C4-2B (cell line): ENCODE measurements around the gene SLC35F3.

Source experiments
- H3K27ac ChIP-seq: fragments of 450-650 bp; 2 replicates; pipeline ENCODE4 v1.5.1; 2017
- ZFX ChIP-seq: fragments of 450-650 bp; IDR thresholded peaks from 2 replicates; pipeline ENCODE4 v1.6.1; 2017
- TF ChIP-seq, protein P1 (sequence below): fragments of 450-650 bp; conservative IDR thresholded peaks from 2 replicates; pipeline ENCODE4 v1.5.1; 2017; ENCODE audit warnings: mild to moderate bottlenecking

The SLC35F3 gene

DNA sequence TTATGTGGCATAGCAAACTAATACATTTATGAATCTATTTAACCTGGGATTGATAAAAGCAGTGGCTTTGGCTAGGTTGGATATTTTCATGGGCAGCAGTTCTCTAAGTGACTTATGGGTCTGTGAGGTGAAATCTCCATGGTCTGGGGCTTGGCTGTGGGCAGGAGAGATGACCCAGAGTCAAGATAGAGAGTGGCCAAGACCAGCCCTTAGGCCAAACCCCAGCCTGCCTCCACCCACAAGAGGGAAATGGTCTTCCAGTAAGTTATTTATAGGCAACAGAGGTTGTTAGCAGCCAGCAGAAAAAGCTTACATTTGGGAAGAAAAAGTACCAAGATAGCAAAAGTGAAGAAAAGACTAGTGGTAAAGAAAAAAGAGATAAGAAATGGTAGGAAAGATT, 61.4 kb downstream of the SLC35F3 start:
- TF ChIP-seq ZFX, result no peak
- TF ChIP-seq, protein P1, sequence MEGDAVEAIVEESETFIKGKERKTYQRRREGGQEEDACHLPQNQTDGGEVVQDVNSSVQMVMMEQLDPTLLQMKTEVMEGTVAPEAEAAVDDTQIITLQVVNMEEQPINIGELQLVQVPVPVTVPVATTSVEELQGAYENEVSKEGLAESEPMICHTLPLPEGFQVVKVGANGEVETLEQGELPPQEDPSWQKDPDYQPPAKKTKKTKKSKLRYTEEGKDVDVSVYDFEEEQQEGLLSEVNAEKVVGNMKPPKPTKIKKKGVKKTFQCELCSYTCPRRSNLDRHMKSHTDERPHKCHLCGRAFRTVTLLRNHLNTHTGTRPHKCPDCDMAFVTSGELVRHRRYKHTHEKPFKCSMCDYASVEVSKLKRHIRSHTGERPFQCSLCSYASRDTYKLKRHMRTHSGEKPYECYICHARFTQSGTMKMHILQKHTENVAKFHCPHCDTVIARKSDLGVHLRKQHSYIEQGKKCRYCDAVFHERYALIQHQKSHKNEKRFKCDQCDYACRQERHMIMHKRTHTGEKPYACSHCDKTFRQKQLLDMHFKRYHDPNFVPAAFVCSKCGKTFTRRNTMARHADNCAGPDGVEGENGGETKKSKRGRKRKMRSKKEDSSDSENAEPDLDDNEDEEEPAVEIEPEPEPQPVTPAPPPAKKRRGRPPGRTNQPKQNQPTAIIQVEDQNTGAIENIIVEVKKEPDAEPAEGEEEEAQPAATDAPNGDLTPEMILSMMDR, result no peak
- no peak overlapping the region for H3K27ac ChIP-seq

DNA sequence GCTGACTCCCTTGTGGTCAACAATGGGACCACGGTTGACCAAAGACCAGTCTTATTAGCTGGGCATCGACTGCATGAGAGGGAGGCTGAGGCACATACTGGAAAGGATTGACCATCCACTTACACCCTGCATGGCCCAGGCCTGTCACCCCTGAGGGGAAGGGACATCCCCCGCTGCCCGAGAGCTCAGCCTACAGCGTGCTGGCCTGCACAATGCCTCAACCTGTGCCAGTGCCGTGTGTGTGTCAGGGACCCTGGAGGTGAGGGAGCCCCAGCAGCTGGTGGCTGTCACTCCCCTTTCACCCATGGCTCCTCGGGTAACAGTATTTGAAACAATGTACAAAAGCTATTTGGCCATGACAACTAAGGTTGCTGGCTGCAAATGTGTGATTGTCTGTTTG, 67.3 kb downstream of the SLC35F3 start:
- H3K27ac ChIP-seq, result no peak overlapping the region
- TF ChIP-seq, protein P1, result no peak
- TF ChIP-seq ZFX, result no peak

DNA sequence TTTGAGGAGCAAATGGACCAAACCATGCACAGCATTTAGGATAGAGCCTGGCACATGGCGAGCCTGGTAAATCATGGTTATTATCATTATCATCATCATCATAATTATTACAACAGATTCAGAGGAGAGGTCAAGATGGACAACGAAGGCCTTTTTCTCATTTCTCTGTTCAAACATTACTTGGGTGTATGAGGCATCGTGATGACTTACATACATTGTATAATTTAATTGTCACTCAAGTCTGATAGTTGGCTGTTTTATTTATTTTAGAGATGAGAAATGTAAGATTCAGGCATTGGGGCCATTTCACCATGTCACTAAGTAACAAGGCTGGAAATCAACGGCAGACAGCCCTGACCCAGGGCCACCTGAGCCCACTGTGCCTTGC, 68.1 kb downstream of the SLC35F3 start:
- TF ChIP-seq, protein P1, result no peak
- TF ChIP-seq ZFX, result no peak
- no peak overlapping the region for H3K27ac ChIP-seq

DNA sequence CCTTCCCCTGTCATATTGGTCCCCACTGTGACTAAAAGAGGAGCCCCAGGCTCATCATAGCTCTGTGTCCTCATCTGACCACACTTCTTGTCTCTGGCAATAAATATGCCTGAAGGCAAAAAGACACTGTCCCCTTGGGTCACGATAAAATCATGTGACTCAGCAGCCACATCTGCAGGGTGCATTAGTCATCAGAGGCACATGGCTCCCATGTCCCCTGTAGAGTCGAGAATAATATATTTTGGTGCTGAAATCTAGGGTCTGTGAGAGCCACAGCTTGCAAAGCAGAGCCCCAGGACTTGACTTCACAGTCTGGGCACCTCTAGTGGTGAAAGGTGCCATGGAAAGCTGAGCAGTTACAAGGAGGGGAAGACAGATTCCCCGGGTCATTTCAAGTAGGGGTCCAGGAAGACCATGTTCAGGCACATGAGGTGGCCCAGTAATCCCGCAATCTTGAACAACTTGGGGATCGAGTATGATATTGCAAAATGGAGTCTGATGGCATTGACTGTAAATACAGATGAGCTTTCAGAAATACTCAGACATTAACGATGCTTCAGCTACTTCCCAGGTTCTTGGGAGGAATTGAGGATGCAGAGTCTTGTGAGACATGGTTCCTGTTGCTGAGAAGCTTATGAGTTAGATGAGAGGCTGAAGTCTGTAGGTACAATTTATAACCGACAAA, 68.6 kb downstream of the SLC35F3 start:
- TF ChIP-seq, protein P1, result no peak; the same call in 1 of the 2 replicates
- TF ChIP-seq ZFX, result no peak
- no peak overlapping the region for H3K27ac ChIP-seq

DNA sequence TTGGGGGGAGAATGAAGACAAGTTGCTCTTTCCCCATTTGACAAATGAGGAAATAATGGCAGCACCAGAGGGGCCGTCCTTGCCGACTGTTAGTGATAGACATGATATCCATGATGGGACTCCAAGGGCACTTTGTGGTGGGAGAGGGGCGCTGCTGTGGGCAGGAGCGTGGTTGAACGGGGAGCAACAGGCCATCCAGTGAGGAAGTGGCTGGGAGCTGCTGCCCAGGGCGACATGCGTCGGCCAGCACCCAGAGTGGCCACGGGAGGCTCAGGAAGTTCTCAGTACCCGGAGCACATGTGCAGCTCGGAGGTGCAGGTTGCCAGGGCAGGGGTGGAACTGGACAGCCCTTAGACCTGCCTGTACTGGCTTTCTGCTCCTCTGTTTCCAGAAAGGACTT, 71.0 kb downstream of the SLC35F3 start:
- H3K27ac ChIP-seq, result no peak overlapping the region
- TF ChIP-seq ZFX, result no peak
- TF ChIP-seq, protein P1, result no peak

DNA sequence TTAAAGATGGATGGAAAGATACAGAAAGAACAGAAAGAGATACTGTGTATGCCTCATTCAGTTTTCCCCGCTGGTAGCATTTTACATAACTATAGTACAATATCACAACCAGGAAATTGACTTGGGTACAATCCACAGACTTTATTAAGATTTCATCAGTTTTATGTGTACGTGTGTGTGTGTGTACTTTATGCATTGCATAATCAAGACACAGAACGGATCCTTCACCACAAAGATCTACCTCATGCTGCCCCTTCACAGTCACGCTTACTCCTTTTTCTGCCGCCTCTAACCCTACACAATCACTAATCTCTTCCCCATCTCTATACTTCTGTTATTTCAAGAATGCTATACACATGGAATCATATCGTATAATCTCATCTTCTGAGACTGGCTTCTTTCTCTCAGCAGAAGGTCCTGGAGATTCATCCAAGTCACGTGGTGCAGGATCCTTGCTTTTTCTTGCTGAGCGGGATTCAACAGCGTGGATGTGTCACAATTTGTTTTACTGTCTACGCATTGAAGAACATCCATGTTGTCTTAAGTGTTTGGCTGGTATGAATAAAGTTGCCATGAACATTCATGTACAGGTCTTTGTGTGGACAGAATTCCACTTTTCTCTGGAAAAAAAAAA, 76.7 kb downstream of the SLC35F3 start:
- TF ChIP-seq, protein P1, result no peak
- no peak for TF ChIP-seq ZFX

DNA sequence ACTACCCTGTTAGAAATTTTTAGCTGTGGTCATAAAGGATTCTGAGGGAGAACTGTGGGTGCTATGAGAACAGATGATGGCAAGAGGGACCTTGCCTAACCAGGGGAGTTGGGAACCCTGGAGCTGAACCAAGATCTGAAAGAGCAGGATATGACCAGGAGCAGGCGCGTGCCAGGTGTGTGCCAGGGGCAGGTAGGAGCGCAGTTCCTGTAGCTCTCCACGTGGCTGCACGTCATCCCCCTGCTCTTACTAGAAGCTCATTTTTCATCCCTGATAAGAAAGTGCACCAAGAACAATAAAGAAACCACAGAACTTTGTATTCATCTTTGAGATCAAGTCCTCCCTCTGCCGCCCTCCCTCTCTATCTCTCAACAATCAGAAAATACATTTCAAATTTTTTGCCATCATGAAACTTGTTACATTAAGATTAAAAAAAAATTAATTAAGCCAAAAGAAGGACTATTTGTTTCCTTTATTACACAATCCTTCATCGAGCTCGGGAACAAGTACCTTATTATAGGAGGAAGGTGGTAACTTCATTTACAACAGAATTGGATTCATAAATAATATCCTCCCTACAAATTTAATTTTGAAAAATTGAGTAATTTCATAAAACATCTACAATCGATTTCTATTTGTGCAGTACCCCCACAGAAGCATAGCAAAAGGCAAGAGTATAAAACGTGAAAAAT, 78.5 kb downstream of the SLC35F3 start:
- TF ChIP-seq, protein P1, result no peak
- no peak for TF ChIP-seq ZFX

More for the DNA sequence above, 76.7 kb downstream of the SLC35F3 start:
- H3K27ac ChIP-seq, result no peak overlapping the region

More for the DNA sequence above, 78.5 kb downstream of the SLC35F3 start:
- no peak overlapping the region for H3K27ac ChIP-seq
